ENCODE results near the gene AUH. TPM values are rescaled to one million over a fixed set of nuclear protein-coding genes. Genes with fewer than 3 reads are reported as not detected.

Gene AUH
- total RNA-seq, 1 experiment from 2014 or later, result 29.0 TPM

DNA sequence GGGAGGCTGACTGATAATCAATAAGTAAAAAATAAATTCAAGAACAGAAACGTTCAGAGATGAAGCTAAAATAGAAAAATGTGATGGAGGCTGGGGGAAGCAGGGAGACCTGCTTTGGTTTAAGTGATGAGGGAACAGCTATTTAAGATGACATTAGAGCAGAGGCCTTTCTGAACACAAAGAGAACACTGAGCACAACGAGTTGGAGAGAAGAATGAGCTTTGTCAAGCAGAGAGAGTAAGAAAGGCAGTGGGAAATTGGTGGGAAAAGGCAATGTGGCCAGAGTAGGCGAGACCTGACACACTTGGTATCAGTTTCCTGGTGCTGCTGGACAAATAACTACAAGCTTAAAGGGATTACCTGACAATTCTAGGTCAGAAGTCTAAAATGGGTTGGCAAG, 20.0 kb downstream of the AUH start:
- Histone ChIP-seq H3K9me3 (ENCODE audit: control insufficient read depth in 1 of 2, insufficient read depth in 1 of 2, low read depth in 1 of 2, low read length in 2 of 2) (no peaks in the 10 kb centered on the region), H4K20me1 (ENCODE audit: insufficient read depth) (no peaks in the 10 kb centered on the region), H3K9ac (ENCODE audit: low read length) (no peak overlapping the region), H3K9me2 (ENCODE audit: insufficient read depth) (no peaks in the 10 kb centered on the region), H3K36me3 (ENCODE audit: control insufficient read depth in 1 of 2, insufficient read depth in 2 of 2, low read length in 2 of 2) (peaks cover 0 to 10% of the 10 kb centered on the region in 2 experiments; a peak in 1 of 4 replicates), H3K27me3 (ENCODE audit: insufficient read depth, low read length) (no peaks in the 10 kb centered on the region), H3K79me2 (ENCODE audit: insufficient read depth, low read length) (no peaks in the 10 kb centered on the region; the same call in 1 of the 2 replicates), H3K4me2 (ENCODE audit: low read length) (no peak overlapping the region), H2AFZ (ENCODE audit: low read depth, low read length, poor library complexity, severe bottlenecking) (no peak overlapping the region), H3K4me3 (replicated peaks in 1 of 2; ENCODE audit: low read depth in 1 of 2, low read length in 2 of 2) (no peak overlapping the region), H3K4me1 (ENCODE audit: control insufficient read depth in 1 of 2, insufficient read depth in 2 of 2, low read length in 2 of 2) (peaks cover 4 to 12% of the 10 kb centered on the region in 2 experiments; a peak in 3 of 4 replicates), H3K27ac (ENCODE audit: low read depth, low read length) (no peak overlapping the region)
- ChIA-PET RAD21 (ENCODE audit: low non-redundant PET in 1 of 2, low total read pairs in 2 of 2, uncharacterized antibody in 2 of 2, unreplicated experiment in 2 of 2) (no interaction called here), CTCF (no interaction called here), POLR2A (interaction anchor here (1.4 kb wide), 1 partner anchor 11 kb away, joined by 3 read pairs; no protein-coding TSS in a partner anchor)
- no peak for ATAC-seq
- DNase-seq (ENCODE audit: low read depth, low spot score), result no peak
- intact Hi-C loops (cut with micrococcal nuclease), result no loop called here
- TF ChIP-seq POLR2AphosphoS5 (IDR thresholded peaks at IDR 0.05; ENCODE audit: low read depth, low read length) (no peak), SP1 (IDR thresholded peaks at IDR 0.05; ENCODE audit: low read depth) (no peak), JUND (IDR thresholded peaks at IDR 0.05) (no peak), YY1 (IDR thresholded peaks at IDR 0.05; ENCODE audit: extremely low read depth, insufficient replicate concordance, low read depth, low read length) (no peak), ELF1 (IDR thresholded peaks at IDR 0.05; ENCODE audit: borderline replicate concordance, low read depth) (no peak), RAD21 (IDR thresholded peaks at IDR 0.05; ENCODE audit: low read depth) (no peak), FOSL1 (IDR thresholded peaks at IDR 0.05; ENCODE audit: low read depth) (no peak), ZNF274 (IDR thresholded peaks at IDR 0.05; ENCODE audit: low read depth, low read length) (no peak), POLR2A (IDR thresholded peaks at IDR 0.05; ENCODE audit: borderline replicate concordance, extremely low read depth, insufficient read depth, insufficient read length) (no peak), EGR1 (IDR thresholded peaks at IDR 0.05; ENCODE audit: low read depth) (no peak), EZH2phosphoT487 (IDR thresholded peaks at IDR 0.05; ENCODE audit: borderline replicate concordance) (no peak), ATF3 (IDR thresholded peaks at IDR 0.05) (no peak), CTCF (IDR thresholded peaks at IDR 0.05 in 2 of 3, conservative IDR thresholded peaks at IDR 0.05 in 1 of 3; ENCODE audit: borderline replicate concordance in 1 of 3, insufficient read depth in 1 of 3, low read depth in 2 of 3, low read length in 2 of 3) (no peak), CEBPB (IDR thresholded peaks at IDR 0.05; ENCODE audit: low read depth) (no peak), SIN3A (IDR thresholded peaks at IDR 0.05; ENCODE audit: low read depth) (no peak), TCF7L2 (IDR thresholded peaks at IDR 0.05; ENCODE audit: borderline replicate concordance, extremely low read depth, insufficient read depth, insufficient read length) (no peak)
- TF ChIP-seq, protein P1, sequence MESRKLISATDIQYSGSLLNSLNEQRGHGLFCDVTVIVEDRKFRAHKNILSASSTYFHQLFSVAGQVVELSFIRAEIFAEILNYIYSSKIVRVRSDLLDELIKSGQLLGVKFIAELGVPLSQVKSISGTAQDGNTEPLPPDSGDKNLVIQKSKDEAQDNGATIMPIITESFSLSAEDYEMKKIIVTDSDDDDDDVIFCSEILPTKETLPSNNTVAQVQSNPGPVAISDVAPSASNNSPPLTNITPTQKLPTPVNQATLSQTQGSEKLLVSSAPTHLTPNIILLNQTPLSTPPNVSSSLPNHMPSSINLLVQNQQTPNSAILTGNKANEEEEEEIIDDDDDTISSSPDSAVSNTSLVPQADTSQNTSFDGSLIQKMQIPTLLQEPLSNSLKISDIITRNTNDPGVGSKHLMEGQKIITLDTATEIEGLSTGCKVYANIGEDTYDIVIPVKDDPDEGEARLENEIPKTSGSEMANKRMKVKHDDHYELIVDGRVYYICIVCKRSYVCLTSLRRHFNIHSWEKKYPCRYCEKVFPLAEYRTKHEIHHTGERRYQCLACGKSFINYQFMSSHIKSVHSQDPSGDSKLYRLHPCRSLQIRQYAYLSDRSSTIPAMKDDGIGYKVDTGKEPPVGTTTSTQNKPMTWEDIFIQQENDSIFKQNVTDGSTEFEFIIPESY (IDR thresholded peaks at IDR 0.05; ENCODE audit: extremely low read depth, insufficient replicate concordance, low read length), result no peak
- TF ChIP-seq, protein P2, sequence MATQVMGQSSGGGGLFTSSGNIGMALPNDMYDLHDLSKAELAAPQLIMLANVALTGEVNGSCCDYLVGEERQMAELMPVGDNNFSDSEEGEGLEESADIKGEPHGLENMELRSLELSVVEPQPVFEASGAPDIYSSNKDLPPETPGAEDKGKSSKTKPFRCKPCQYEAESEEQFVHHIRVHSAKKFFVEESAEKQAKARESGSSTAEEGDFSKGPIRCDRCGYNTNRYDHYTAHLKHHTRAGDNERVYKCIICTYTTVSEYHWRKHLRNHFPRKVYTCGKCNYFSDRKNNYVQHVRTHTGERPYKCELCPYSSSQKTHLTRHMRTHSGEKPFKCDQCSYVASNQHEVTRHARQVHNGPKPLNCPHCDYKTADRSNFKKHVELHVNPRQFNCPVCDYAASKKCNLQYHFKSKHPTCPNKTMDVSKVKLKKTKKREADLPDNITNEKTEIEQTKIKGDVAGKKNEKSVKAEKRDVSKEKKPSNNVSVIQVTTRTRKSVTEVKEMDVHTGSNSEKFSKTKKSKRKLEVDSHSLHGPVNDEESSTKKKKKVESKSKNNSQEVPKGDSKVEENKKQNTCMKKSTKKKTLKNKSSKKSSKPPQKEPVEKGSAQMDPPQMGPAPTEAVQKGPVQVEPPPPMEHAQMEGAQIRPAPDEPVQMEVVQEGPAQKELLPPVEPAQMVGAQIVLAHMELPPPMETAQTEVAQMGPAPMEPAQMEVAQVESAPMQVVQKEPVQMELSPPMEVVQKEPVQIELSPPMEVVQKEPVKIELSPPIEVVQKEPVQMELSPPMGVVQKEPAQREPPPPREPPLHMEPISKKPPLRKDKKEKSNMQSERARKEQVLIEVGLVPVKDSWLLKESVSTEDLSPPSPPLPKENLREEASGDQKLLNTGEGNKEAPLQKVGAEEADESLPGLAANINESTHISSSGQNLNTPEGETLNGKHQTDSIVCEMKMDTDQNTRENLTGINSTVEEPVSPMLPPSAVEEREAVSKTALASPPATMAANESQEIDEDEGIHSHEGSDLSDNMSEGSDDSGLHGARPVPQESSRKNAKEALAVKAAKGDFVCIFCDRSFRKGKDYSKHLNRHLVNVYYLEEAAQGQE (IDR thresholded peaks at IDR 0.05; ENCODE audit: low read depth), result no peak
- BruUV-seq (replicated peaks), result no TSS peak

Measured in HCT116 (cell line).